NCI-H1048 (cell line): Measurements from ENCODE around the gene TGIF2.
"Not testable (repeated sequence)": the region's sequence is repeated elsewhere in the genome, so short reads cannot be mapped to it uniquely, and the experiment has no call there.

Experiments used
- DNase-seq: peaks from one replicate; lab custom pipeline; 2025; lab: John Stamatoyannopoulos, UW

The TGIF2 gene

DNA sequence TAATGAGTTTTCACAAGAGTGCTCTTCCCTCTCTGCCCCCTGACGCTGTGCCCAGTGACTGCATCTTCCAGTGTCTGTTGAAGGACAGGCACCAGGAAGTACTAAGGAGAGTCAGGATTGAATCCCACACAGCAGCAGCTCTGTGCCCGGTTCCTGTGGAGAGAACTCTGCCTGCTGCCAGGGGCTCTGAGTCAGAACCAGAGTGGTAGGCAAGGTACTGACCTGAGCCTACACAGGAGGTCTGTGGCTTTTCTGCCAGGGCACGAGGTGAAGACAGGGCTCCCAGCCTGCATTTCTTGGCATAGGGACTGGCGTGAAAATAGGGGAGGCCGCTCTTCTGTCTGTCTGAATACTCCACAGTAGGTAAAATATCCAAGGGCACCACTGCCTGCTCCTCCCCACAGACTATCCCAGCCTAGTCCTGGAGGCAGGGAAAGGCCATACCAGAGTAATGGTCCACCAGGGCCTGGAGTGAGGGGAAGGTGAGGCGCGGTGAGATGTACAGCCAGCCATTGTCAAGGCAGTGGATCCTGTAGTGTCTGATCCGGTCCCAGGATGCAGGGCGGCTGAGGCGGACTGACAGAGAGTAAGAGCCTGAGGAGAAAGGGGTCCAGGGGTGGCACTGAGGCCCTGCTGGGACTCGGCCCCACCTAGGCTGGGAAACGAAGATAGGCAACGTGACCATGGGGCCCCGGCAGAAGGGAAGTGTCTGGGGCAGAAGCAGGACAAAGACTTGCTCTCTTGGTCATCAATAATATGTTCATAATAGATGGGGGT lies 41.6 kb downstream of the TGIF2 start:
- no peak for DNase-seq

DNA sequence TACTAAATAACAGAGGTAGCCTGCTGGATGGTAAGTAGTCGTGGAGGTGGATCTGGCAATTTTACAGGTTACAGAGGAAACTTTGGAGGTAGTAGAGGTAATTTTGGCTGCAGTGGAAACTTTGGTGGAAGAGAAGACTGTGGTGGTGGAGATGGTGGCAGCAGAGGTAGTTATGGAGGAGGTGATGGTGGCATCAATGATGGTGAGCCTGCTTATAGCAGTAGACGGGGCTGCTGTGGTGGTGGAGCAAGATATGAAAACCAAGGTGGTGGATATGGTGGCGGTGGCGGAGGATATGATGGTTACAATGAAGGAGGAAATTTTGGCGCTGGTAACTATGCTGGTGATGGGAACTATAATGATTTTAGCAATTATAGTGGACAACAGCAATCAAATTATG lies 47.5 kb downstream of the TGIF2 start:
- DNase-seq = no peak

DNA sequence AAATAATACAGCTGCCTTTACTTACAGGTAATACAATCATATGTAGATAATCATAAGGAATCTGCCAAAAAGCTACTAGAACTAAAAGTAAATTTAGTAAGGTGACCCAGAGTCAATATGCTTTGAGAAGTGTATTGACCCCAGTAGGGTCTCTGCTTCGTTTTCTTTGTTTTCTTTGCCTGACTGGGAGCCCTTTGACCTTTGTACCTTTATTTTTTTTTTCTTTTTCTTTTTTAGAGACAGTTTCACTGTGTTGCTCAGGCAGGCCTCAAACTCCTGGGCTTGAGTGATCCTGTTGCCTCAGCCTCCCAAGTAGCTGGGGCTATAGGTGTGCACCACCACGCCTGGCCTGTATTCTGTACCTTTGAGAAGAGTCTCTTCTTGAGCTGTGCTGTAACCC lies 50.0 kb downstream of the TGIF2 start:
- no peak for DNase-seq

DNA sequence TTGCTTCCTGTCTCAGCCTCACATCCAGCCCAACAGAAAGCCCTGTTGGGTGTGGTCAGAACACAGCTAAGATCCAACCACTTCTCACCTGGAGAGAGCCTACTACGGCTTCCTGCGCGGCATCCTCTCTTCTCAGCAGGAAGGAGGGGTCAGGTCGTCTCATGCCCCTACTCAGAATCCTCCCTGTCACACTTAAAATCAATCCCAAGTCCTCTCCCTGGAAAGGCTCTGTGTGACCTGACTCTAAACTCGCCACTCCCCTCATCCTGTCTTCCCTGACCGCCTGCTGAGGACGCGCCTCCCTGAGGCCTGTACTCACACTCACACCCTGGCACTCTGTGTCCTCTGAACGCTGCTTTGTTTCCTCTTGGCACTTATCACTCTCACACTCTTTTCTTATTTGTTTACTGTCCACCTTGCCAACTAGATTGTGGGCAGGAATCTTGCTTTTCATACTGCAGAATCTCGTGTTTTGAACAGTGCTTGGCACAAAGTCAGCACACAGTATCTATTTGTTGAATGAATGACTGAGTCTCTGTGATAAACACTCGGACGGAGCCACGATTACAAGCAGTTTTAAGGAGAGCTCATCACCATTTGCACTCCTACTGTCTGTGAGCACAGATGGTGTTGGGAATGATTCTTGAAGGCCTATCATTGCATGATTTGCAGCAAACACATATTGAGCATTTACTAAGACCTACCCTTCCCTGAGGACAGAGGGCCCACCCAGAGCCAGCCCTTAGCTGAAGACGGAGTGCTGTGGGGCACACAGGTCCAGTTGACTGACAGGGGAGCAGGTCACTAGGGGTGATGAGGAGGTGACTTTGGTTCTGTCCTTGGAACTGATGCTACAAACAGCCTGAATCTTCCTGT lies 50.9 kb downstream of the TGIF2 start:
- no peak for DNase-seq

DNA sequence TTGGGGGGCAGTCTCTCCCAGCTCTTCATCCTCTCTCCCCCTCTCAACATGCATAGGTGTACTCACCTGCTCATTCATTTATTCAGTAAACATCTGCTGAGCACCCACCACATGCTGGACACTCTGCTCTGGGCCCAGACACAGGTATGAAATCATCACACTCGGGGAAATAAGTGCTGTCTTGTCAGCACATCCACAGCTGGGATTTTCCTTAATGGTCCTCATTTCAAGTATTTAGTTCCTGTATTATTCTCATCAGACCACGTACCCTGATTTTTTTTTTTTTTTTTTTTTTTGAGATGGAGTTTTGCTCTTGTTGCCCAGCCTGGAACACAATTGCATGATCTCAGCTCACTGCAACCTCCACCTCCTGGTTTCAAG lies 51.5 kb downstream of the TGIF2 start:
- no peak for DNase-seq

GRCh38 chr20:36628076-36628475 lies 54.7 kb downstream of the TGIF2 start:
- DNase-seq = no peak

- no peak for DNase-seq
These were observed 56.6 kb downstream of the TGIF2 start for GRCh38 chr20:36629719-36630681.

- DNase-seq = no peak
These were observed 58.2 kb downstream of the TGIF2 start for GRCh38 chr20:36631646-36632045.

DNA sequence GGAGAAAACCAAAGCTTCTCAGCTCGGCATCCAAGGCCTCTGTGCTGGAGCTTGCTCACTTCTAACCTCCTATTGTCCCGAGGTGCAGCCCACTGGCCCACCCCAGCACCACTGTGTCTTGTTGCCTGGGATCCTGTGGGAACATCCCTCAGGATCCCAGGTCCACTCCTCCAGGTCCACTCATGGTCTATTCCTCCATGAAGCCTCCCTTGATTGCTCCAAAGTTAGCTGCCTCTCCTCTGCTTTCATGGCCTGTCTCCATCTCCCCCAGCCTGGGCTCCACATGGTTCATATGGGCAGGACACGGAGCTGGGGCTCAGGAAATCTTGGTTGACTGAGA lies 58.7 kb downstream of the TGIF2 start:
- no peak for DNase-seq

DNA sequence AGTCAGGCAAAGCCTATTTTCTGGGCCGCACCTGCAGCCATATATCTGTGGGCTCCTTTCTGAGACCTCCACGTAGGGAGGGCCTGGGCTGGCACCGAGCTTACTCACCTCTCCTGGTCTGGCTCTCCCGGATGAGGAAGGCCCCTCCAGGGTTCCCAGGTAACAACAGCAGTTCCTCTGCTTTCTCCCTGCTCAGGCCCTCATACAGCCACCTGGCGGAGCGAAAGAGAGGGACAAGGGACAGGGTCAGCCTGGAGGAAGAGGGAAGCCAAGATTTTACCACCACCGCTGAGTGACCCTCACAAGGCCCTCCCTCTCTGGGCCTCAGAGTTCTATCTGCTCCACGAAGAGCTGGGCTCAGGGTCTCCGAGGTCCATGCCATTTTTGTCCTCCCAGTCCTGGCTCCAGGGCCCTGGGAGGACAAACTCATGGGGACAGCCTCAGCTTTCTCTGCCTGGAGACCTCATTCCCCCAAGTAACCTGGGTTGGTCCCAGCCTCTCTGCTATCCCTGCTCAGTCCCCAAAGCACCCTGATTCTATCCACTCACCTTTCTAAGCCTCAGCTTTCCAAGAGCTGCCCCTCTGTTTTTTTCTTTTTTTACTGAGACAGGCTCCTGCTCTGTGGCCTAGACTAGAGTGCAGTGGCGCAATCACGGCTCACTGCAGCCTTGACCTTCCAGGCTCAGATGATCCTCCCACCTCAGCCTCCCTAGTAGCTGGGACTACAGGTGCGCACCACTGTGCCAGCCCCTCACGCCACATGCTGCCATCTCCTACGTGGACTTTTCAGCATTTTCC lies 59.3 kb downstream of the TGIF2 start:
- DNase-seq = no peak

DNA sequence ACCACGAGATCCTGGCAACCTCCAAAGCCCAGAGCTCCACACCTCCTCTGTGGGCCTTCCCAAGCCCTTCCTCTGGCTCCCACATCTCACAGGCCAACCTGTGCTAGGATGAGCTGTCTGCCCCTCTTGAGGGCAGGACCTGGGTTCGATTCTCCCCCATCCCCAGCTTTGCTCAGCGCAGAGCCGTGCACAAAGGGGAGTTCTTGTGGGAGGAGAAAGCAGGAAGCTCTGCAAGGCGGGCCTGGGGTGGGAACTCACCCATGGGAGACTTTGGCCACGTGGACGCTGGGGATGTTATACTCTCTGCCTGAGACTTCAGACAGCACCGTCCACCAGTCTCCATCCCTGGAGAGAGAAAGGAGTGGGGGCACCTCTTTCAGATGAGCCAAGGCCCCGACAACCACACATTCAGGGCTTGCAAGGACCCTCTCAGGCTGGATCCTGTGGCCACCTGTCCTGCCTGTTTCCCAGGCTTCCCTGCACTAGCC lies 59.9 kb downstream of the TGIF2 start:
- no peak for DNase-seq

- DNase-seq = no peak
These were observed 60.9 kb downstream of the TGIF2 start for GRCh38 chr20:36634342-36634741.

DNA sequence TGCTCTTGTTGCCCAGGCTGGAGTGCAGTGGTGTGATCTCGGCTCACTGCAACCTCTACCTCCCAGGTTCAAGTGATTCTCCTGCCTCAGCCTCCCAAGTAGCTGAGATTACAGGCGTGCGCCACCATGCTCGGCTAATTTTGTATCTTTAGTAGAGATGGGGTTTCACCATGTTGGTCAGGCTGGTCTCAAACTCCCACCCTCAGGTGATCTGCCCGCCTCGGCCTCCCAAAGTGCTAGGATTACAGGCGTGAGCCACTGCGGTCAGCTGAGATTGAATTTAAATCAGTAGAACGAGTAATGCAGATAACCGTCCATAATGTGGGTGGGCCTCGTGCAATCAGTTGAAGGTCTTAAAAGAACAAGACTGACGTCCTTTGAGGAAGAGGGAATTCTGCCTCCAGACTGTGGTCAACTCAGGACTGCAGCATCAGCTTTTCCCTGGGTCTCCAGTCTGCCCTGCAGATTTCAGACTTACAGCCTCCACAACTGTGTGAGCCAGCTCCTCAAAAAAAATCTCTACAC lies 65.5 kb downstream of the TGIF2 start:
- not testable (repeated sequence) for DNase-seq

- no peak for DNase-seq
These were observed 68.1 kb downstream of the TGIF2 start for GRCh38 chr20:36641506-36641843.

DNA sequence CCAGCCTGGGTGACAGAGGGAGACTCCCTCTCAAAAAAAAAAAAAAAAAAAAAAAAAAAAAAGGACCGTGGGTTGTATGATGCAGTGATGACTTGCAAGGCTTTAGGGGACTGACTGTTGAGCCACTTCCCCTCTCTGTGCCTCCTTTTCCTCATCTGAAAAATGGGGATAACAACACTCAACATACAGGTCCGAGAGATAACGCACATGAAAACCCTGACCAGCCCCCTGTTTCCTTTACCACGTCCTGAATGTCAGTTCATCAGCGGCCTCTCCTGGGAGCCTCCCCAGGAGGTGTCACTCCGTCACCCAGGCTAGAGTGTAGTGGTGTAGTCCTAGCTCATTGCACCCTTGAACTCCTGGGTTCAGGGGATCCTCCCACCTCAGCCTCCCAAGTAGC lies 68.7 kb downstream of the TGIF2 start:
- no peak for DNase-seq
